ENCODE results near the gene CENPA. TPM values are rescaled to one million over a fixed set of nuclear protein-coding genes. Genes with fewer than 3 reads are reported as not detected.

The CENPA gene
- total and polyA plus RNA-seq, 2 of the 13 experiments (the other 11 are each of a cell fraction or from before 2014, with no cell fraction given) = 28.5 to 38.5 TPM

DNA sequence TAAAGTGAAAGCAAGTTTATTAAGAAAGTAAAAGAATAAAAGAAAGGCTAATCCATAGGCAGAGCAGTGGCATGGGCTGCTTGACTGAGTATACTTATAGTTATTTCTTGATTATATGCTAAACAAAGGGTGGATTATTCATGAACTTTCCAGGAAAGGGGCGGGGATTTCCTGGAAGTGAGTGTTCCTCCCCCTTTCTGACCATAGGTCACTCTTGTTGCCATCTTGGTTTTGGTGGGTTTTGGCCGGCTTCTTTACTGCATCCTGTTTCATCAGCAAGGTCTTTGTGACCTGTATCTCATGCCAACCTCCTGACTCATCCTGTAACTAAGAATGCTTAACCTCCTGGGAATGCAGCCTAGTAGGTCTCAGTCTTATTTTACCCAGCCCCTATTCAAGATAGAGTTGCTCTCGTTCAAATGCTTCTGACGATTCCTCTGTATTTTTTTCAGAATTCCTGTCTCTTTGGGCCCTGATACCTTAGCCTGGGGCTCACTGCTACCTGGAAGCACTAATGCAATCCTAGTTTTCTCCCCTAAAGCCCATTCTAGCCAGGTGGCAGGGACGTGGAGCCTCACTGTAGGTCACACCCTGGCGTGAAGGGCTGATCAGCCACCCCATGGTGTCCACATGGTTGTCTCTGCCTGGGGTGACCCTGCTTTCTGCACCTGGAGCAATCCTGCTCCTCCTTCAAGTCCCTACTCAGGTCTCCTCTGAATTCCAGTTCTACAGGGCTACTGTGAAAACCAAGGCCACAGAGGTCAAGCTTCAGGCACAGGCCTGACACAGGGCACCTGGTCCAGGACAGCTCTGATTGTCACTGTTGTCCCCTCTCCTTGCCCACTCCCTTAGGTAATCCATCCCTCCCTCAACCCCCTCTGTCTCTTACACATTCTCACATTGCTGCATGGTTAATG is 27.7 kb upstream of the CENPA start (continued):
- TF ChIP-seq, protein P1, sequence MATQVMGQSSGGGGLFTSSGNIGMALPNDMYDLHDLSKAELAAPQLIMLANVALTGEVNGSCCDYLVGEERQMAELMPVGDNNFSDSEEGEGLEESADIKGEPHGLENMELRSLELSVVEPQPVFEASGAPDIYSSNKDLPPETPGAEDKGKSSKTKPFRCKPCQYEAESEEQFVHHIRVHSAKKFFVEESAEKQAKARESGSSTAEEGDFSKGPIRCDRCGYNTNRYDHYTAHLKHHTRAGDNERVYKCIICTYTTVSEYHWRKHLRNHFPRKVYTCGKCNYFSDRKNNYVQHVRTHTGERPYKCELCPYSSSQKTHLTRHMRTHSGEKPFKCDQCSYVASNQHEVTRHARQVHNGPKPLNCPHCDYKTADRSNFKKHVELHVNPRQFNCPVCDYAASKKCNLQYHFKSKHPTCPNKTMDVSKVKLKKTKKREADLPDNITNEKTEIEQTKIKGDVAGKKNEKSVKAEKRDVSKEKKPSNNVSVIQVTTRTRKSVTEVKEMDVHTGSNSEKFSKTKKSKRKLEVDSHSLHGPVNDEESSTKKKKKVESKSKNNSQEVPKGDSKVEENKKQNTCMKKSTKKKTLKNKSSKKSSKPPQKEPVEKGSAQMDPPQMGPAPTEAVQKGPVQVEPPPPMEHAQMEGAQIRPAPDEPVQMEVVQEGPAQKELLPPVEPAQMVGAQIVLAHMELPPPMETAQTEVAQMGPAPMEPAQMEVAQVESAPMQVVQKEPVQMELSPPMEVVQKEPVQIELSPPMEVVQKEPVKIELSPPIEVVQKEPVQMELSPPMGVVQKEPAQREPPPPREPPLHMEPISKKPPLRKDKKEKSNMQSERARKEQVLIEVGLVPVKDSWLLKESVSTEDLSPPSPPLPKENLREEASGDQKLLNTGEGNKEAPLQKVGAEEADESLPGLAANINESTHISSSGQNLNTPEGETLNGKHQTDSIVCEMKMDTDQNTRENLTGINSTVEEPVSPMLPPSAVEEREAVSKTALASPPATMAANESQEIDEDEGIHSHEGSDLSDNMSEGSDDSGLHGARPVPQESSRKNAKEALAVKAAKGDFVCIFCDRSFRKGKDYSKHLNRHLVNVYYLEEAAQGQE (IDR thresholded peaks at IDR 0.05; ENCODE audit: borderline replicate concordance in 1 of 2, low read depth in 1 of 2, low read length in 2 of 2) = no peak
- TF ChIP-seq, protein P2, sequence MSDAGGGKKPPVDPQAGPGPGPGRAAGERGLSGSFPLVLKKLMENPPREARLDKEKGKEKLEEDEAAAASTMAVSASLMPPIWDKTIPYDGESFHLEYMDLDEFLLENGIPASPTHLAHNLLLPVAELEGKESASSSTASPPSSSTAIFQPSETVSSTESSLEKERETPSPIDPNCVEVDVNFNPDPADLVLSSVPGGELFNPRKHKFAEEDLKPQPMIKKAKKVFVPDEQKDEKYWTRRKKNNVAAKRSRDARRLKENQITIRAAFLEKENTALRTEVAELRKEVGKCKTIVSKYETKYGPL (CRISPR knock-in tag; IDR thresholded peaks at IDR 0.05) = no peak
- peak; percentile 70; the same call in 1 of the 2 replicates for TF ChIP-seq ZSCAN9 (CRISPR knock-in tag; IDR thresholded peaks at IDR 0.05; ENCODE audit: borderline replicate concordance)
- peak; percentile 87; the same call in 1 of the 2 replicates for TF ChIP-seq RXRB (CRISPR knock-in tag; IDR thresholded peaks at IDR 0.05; ENCODE audit: borderline replicate concordance)
- TF ChIP-seq CEBPB (IDR thresholded peaks at IDR 0.05; ENCODE audit: borderline replicate concordance, low read depth, low read length) = peak; percentile 69
- no peak for TF ChIP-seq PAF1 (CRISPR knock-in tag; IDR thresholded peaks at IDR 0.05)
- no peak for TF ChIP-seq SP1 (IDR thresholded peaks at IDR 0.05)
- peak; percentile 99 for TF ChIP-seq SP1 (CRISPR knock-in tag; IDR thresholded peaks at IDR 0.05)
- TF ChIP-seq, protein P3, sequence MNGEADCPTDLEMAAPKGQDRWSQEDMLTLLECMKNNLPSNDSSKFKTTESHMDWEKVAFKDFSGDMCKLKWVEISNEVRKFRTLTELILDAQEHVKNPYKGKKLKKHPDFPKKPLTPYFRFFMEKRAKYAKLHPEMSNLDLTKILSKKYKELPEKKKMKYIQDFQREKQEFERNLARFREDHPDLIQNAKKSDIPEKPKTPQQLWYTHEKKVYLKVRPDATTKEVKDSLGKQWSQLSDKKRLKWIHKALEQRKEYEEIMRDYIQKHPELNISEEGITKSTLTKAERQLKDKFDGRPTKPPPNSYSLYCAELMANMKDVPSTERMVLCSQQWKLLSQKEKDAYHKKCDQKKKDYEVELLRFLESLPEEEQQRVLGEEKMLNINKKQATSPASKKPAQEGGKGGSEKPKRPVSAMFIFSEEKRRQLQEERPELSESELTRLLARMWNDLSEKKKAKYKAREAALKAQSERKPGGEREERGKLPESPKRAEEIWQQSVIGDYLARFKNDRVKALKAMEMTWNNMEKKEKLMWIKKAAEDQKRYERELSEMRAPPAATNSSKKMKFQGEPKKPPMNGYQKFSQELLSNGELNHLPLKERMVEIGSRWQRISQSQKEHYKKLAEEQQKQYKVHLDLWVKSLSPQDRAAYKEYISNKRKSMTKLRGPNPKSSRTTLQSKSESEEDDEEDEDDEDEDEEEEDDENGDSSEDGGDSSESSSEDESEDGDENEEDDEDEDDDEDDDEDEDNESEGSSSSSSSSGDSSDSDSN (CRISPR knock-in tag; IDR thresholded peaks at IDR 0.05) = no peak
- TF ChIP-seq ZNF619 (CRISPR knock-in tag; IDR thresholded peaks at IDR 0.05) = no peak
- TF ChIP-seq ZNF12 (CRISPR knock-in tag; IDR thresholded peaks at IDR 0.05) = peak; percentile 26; the same call in 1 of the 2 replicates
- TF ChIP-seq REL (CRISPR knock-in tag; conservative IDR thresholded peaks at IDR 0.05) = no peak
- TF ChIP-seq ZNF160 (CRISPR knock-in tag; IDR thresholded peaks at IDR 0.05) = no peak
- TF ChIP-seq ZNF891 (CRISPR knock-in tag; IDR thresholded peaks at IDR 0.05) = no peak
- TF ChIP-seq ZNF441 (CRISPR knock-in tag; IDR thresholded peaks at IDR 0.05; ENCODE audit: borderline replicate concordance) = no peak
- TF ChIP-seq ZNF430 (CRISPR knock-in tag; IDR thresholded peaks at IDR 0.05) = no peak
- TF ChIP-seq BCL6 (CRISPR knock-in tag; IDR thresholded peaks at IDR 0.05) = peak; percentile 99

All from HepG2 (cell line).